IMR-90 (cell line): ENCODE results near the gene GGT6. TPM values are rescaled to one million over a fixed set of nuclear protein-coding genes. Genes with fewer than 3 reads are reported as not detected.

Experiments used
- ATAC-seq: fragments of 200-7000 bp; cut with Tn5 transposase; 2 replicates; pipeline ENCODE4 v1.9.1; 2020; ENCODE audit warnings: low read depth, mild to moderate bottlenecking, moderate library complexity
- BruUV-seq: library from RNA; stranded (reverse); fragments of 400-500 nt; replicated peaks from 2 replicates; lab custom pipeline; 2021; lab: Mats Ljungman, UMichigan
- CTCF ChIA-PET: fragments of 300-600 bp; formaldehyde crosslinking; extraction: SDS; loops from one replicate; lab custom pipeline; 2021; ENCODE audit warnings: antibody characterized with exemption; lab: Yijun Ruan, JAX
- POLR2A ChIA-PET: fragments of 300-600 bp; sonication (Branson Sonifier 250); formaldehyde crosslinking; loops from one replicate; lab custom pipeline; 2022; ENCODE audit warnings: antibody characterized with exemption; ENCODE audit not compliant: unreplicated experiment; lab: Charles Lee
- DNase-seq: peaks from one replicate; pipeline ENCODE4 v3.0.0; 2013
- H2AFZ ChIP-seq: replicated peaks from 2 replicates; pipeline ENCODE3; 2013; ENCODE audit warnings: low read length, mild to moderate bottlenecking; ENCODE audit not compliant: poor library complexity
- H2AK5ac ChIP-seq: 2 replicates; pipeline ENCODE4 v1.6.1; 2013; ENCODE audit warnings: low read depth, low read length, inconsistent platforms
- H2AK9ac ChIP-seq: replicated peaks from 2 replicates; pipeline ENCODE3; 2013; ENCODE audit warnings: mild to moderate bottlenecking, low read depth, low read length, moderate library complexity; ENCODE audit not compliant: poor library complexity
- H2BK120ac ChIP-seq: 2 replicates; pipeline ENCODE4 v1.6.1; 2013; ENCODE audit warnings: low read depth, low read length, inconsistent platforms
- H2BK15ac ChIP-seq: 3 replicates; pipeline ENCODE4 v1.6.1; 2013; ENCODE audit warnings: low read depth, low read length, inconsistent platforms
- H2BK20ac ChIP-seq: 2 replicates; pipeline ENCODE4 v1.6.1; 2013; ENCODE audit warnings: low read depth, mild to moderate bottlenecking, inconsistent platforms, low read length, moderate library complexity
- H2BK5ac ChIP-seq: 2 replicates; pipeline ENCODE4 v1.6.1; 2013; ENCODE audit warnings: mild to moderate bottlenecking, low read depth, low read length, inconsistent platforms; ENCODE audit not compliant: poor library complexity, severe bottlenecking
- H3K14ac ChIP-seq: replicated peaks from 2 replicates; pipeline ENCODE4 v1.6.1; 2013; ENCODE audit warnings: low read depth, low read length, inconsistent platforms
- H3K18ac ChIP-seq: 2 replicates; pipeline ENCODE4 v1.6.1; 2013; ENCODE audit warnings: low read depth, low read length, control low read depth
- H3K23ac ChIP-seq: 2 replicates; pipeline ENCODE4 v1.6.1; 2013; ENCODE audit warnings: low read depth, low read length, inconsistent platforms
- H3K27ac ChIP-seq: 2 replicates; pipeline ENCODE4 v1.5.1; 2013; ENCODE audit warnings: mild to moderate bottlenecking, control low read depth, low read length; ENCODE audit not compliant: insufficient read depth
- H3K27me3 ChIP-seq: 2 replicates; pipeline ENCODE4 v1.6.1; 2013; ENCODE audit warnings: low read length; ENCODE audit not compliant: control insufficient read depth, insufficient read depth
- H3K36me3 ChIP-seq: 2 replicates; pipeline ENCODE4 v1.6.1; 2013; ENCODE audit warnings: low read length, mixed read lengths; ENCODE audit not compliant: control insufficient read depth, insufficient read depth
- H3K4ac ChIP-seq: 2 replicates; pipeline ENCODE4 v1.6.1; 2013; ENCODE audit warnings: low read depth, low read length, inconsistent platforms
- H3K4me1 ChIP-seq: 2 replicates; pipeline ENCODE4 v1.6.1; 2013; ENCODE audit warnings: low read length, mixed read lengths; ENCODE audit not compliant: control insufficient read depth, insufficient read depth
- H3K4me2 ChIP-seq: 2 replicates; pipeline ENCODE4 v1.6.1; 2013; ENCODE audit warnings: low read depth, mild to moderate bottlenecking, control low read depth, low read length, moderate library complexity
- H3K4me3 ChIP-seq: 2 replicates; pipeline ENCODE4 v1.5.1; 2013; ENCODE audit warnings: low read depth, mild to moderate bottlenecking, control low read depth, low read length, moderate library complexity; ENCODE audit not compliant: insufficient read depth
- H3K56ac ChIP-seq: 2 replicates; pipeline ENCODE4 v1.6.1; 2013; ENCODE audit warnings: low read length, inconsistent platforms; ENCODE audit not compliant: insufficient read depth; ENCODE audit errors: extremely low read depth
- H3K79me1 ChIP-seq, 2 experiments: 2 replicates each; pipeline ENCODE4 v1.6.1; 2013; ENCODE audit warnings: low read length in 2 of 2, inconsistent platforms in 1 of 2, low read depth in 1 of 2
- H3K9ac ChIP-seq: 2 replicates; pipeline ENCODE4 v1.6.1; 2013; ENCODE audit warnings: low read depth, low read length, control low read depth
- H3K9me1 ChIP-seq: 2 replicates; pipeline ENCODE4 v1.6.1; 2013; ENCODE audit warnings: low read length, inconsistent platforms; ENCODE audit not compliant: insufficient read depth
- H3K9me3 ChIP-seq: 2 replicates; pipeline ENCODE4 v1.6.1; 2013; ENCODE audit warnings: low read length; ENCODE audit not compliant: control insufficient read depth, insufficient read depth
- H4K20me1 ChIP-seq: 2 replicates; pipeline ENCODE4 v1.6.1; 2013; ENCODE audit warnings: low read length, inconsistent platforms; ENCODE audit not compliant: insufficient read depth
- H4K5ac ChIP-seq: 2 replicates; pipeline ENCODE4 v1.6.1; 2013; ENCODE audit warnings: mild to moderate bottlenecking, low read depth, low read length, control low read depth
- H4K8ac ChIP-seq, 2 experiments: 2 replicates each; pipeline ENCODE4 v1.6.1; 2013; ENCODE audit warnings: low read depth in 2 of 2, low read length in 2 of 2, control low read depth in 1 of 2, inconsistent platforms in 1 of 2
- H4K91ac ChIP-seq: 2 replicates; pipeline ENCODE4 v1.6.1; 2013; ENCODE audit warnings: low read depth, low read length, inconsistent platforms; ENCODE audit not compliant: insufficient read depth
- BHLHE40 ChIP-seq: fragments of 150-350 bp; IDR thresholded peaks from 2 replicates; pipeline ENCODE4 v1.6.1; 2016; ENCODE audit warnings: mild to moderate bottlenecking, low read depth, low read length
- CHD1 ChIP-seq: IDR thresholded peaks from 2 replicates; pipeline ENCODE4 v1.6.1; 2012; ENCODE audit warnings: low read depth, low read length, improper control_type of control experiment
- FOS ChIP-seq: fragments of 150-350 bp; IDR thresholded peaks from 2 replicates; pipeline ENCODE4 v1.6.1; 2016; ENCODE audit warnings: low read depth, low read length
- MAFK ChIP-seq: IDR thresholded peaks from 2 replicates; pipeline ENCODE4 v1.6.1; 2012; ENCODE audit warnings: low read depth, low read length, improper control_type of control experiment
- MAZ ChIP-seq: IDR thresholded peaks from 2 replicates; pipeline ENCODE4 v1.6.1; 2012; ENCODE audit warnings: low read depth, mild to moderate bottlenecking, low read length, improper control_type of control experiment, moderate library complexity, borderline replicate concordance
- MXI1 ChIP-seq: IDR thresholded peaks from 2 replicates; pipeline ENCODE4 v1.6.1; 2012; ENCODE audit warnings: low read depth, mild to moderate bottlenecking, low read length, moderate library complexity, borderline replicate concordance
- NFE2L2 ChIP-seq: fragments of 150-350 bp; IDR thresholded peaks from 2 replicates; pipeline ENCODE4 v1.6.1; 2016; ENCODE audit warnings: low read depth, mild to moderate bottlenecking, low read length
- POLR2A ChIP-seq: IDR thresholded peaks from 2 replicates; pipeline ENCODE4 v1.6.1; 2012; ENCODE audit warnings: mild to moderate bottlenecking, low read depth, low read length
- RAD21 ChIP-seq: IDR thresholded peaks from 2 replicates; pipeline ENCODE4 v1.6.1; 2012; ENCODE audit warnings: low read length, improper control_type of control experiment
- RCOR1 ChIP-seq: IDR thresholded peaks from 2 replicates; pipeline ENCODE4 v1.6.1; 2012; ENCODE audit warnings: mild to moderate bottlenecking, low read length, improper control_type of control experiment; ENCODE audit not compliant: insufficient replicate concordance
- RFX5 ChIP-seq: IDR thresholded peaks from 2 replicates; pipeline ENCODE4 v1.8.0; 2012; ENCODE audit warnings: low read depth, mild to moderate bottlenecking, low read length, moderate library complexity
- SMC3 ChIP-seq: fragments of 150-350 bp; IDR thresholded peaks from 2 replicates; pipeline ENCODE4 v1.6.1; 2016; ENCODE audit warnings: low read depth, mild to moderate bottlenecking, antibody characterized with exemption, low read length, moderate library complexity
- WGBS, 2 experiments: methylation state at CpG; one replicate each; pipeline versions ENCODE4 v1.1.5 to v1.1.7; 2013; ENCODE audit warnings: missing lambda C conversion rate in 2 of 2; ENCODE audit not compliant: insufficient read length in 1 of 2; ENCODE audit errors: extremely low coverage in 2 of 2; 5-methylcytosine and 5-hydroxymethylcytosine counted together
- dilution Hi-C: fragments of 300-500 bp; cut with HindIII; formaldehyde crosslinking; loops from one replicate; pipeline ENCODE4 v1.14.3; 2018; ENCODE audit warnings: low sequenced_read_pairs; ENCODE audit not compliant: unreplicated experiment
- in situ Hi-C: fragments of 300-500 bp; cut with MboI; formaldehyde crosslinking; loops from 3 replicates; pipeline ENCODE4 v1.14.3; 2019; ENCODE audit warnings: low sequenced_read_pairs, inconsistent platforms, mixed read lengths
- intact Hi-C: fragments of 100-400 bp; cut with micrococcal nuclease; formaldehyde crosslinking; loops from 2 replicates; pipeline ENCODE4 v1.10.0; 2022
- polyA plus RNA-seq, 3 experiments: library from polyadenylated mRNA; depleted of rRNA; stranded (reverse); fragments of >200 nt; gene quantifications; 2 replicates each; pipeline ENCODE4 v1.2.3, GENCODE V29; 2012; ENCODE audit warnings: low replicate concordance in 1 of 3
- total RNA-seq: library from RNA; depleted of rRNA; stranded (reverse); fragments of >200 nt; gene quantifications from 2 replicates; pipeline ENCODE4 v1.2.3, GENCODE V29; 2012
- TF ChIP-seq, protein P1 (sequence below): fragments of 150-350 bp; IDR thresholded peaks from 2 replicates; pipeline ENCODE4 v1.6.1; 2016; ENCODE audit warnings: low read depth, mild to moderate bottlenecking, low read length, moderate library complexity, borderline replicate concordance

GGT6 gene
- total and polyA plus RNA-seq, 2 of the 4 experiments (the other 2 are of a cell fraction): not detected

- H3K14ac ChIP-seq: no peak overlapping the region
- no peak overlapping the region for H3K27ac ChIP-seq
- TF ChIP-seq BHLHE40 (no peak), POLR2A (no peak), FOS (no peak), MAZ (no peak), SMC3 (no peak), MAFK (no peak), RAD21 (no peak), NFE2L2 (no peak), RFX5 (no peak), CHD1 (no peak), MXI1 (no peak), RCOR1 (no peak)
- TF ChIP-seq, protein P1, sequence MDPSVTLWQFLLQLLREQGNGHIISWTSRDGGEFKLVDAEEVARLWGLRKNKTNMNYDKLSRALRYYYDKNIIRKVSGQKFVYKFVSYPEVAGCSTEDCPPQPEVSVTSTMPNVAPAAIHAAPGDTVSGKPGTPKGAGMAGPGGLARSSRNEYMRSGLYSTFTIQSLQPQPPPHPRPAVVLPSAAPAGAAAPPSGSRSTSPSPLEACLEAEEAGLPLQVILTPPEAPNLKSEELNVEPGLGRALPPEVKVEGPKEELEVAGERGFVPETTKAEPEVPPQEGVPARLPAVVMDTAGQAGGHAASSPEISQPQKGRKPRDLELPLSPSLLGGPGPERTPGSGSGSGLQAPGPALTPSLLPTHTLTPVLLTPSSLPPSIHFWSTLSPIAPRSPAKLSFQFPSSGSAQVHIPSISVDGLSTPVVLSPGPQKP: no peak
- H4K20me1 ChIP-seq: no peaks in the 10 kb centered on the region
- no peak overlapping the region for H2AK9ac ChIP-seq
- H3K9me1 ChIP-seq: no peaks in the 10 kb centered on the region
- H2BK5ac ChIP-seq: no peak overlapping the region
- H2BK20ac ChIP-seq: no peak overlapping the region
- in situ Hi-C loops (loop anchor here (10.0 kb wide), 1 partner anchor 313 kb away; no protein-coding TSS in a partner anchor), intact Hi-C loops (no loop called here), dilution Hi-C loops (no loop called here)
- no peak overlapping the region for H4K5ac ChIP-seq
- no peaks in the 10 kb centered on the region for H3K79me1 ChIP-seq
- H4K91ac ChIP-seq: no peak overlapping the region
- H2BK120ac ChIP-seq: no peak overlapping the region
- H4K8ac ChIP-seq: no peak overlapping the region
- H3K9ac ChIP-seq: no peak overlapping the region
- peaks cover 38% of the 10 kb centered on the region for H3K27me3 ChIP-seq
- WGBS, 2 experiments: 10% methylated on average over 2 of the region's 9 CpGs; no CpG with 5 or more reads in 1 of the 2 experiments
- H3K4me2 ChIP-seq: no peak overlapping the region
- no TSS peak for BruUV-seq
- no peak overlapping the region for H2BK15ac ChIP-seq
- H3K56ac ChIP-seq: no peak overlapping the region
- no peaks in the 10 kb centered on the region for H3K9me3 ChIP-seq
- no peak overlapping the region for H2AFZ ChIP-seq
- H3K23ac ChIP-seq: no peak overlapping the region
- ChIA-PET CTCF (no interaction called here), POLR2A (no interaction called here)
- H3K18ac ChIP-seq: no peak overlapping the region
- H2AK5ac ChIP-seq: no peak overlapping the region
- peaks cover 1% of the 10 kb centered on the region; the same call in 1 of the 2 replicates for H3K4me1 ChIP-seq
- no peaks in the 10 kb centered on the region for H3K36me3 ChIP-seq
- ATAC-seq (no peak), DNase-seq (no peak)
- no peak overlapping the region for H3K4ac ChIP-seq
- H3K4me3 ChIP-seq: no peak overlapping the region
These were observed 11.8 kb upstream of the GGT6 start for GRCh38 chr17:4572131-4572530.
